NCI-H1417 (cell line): ENCODE results near the gene UBP1.
A peak's percentile ranks its signal among the peaks of the same experiment; 100 is the strongest.
"Not testable (repeated sequence)": the region's sequence is repeated elsewhere in the genome, so short reads cannot be mapped to it uniquely, and the experiment has no call there.

Experiments
- DNase-seq, 3 experiments: peaks; one replicate each; lab custom pipeline; 2025; lab: John Stamatoyannopoulos, UW

The UBP1 gene

GRCh38 chr3:33389908-33390307 is 50.3 kb downstream of the UBP1 start:
- no peak for DNase-seq

- DNase-seq = no peak
These were observed 51.7 kb downstream of the UBP1 start for GRCh38 chr3:33388374-33389100.

DNA sequence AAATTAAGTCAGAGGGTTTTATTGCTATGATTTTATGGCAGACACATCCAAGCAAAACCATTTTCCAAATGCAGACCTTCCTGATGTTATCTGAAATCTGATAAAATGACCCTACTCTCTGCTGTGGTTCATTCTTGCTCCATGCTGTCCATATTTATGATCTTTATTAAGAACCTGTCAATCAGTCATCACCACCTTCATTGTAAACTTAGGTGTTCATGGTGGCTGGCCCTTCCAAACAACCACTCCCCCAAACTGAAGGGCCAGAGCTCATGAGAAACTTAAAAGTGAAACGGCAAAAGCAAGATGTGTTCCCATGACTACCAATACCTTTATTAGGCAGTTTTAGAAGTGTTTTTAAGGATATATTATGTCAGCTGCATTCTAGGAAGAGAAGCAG is 53.6 kb downstream of the UBP1 start:
- no peak for DNase-seq

GRCh38 chr3:33385423-33385822 is 54.8 kb downstream of the UBP1 start:
- DNase-seq = no peak

DNA sequence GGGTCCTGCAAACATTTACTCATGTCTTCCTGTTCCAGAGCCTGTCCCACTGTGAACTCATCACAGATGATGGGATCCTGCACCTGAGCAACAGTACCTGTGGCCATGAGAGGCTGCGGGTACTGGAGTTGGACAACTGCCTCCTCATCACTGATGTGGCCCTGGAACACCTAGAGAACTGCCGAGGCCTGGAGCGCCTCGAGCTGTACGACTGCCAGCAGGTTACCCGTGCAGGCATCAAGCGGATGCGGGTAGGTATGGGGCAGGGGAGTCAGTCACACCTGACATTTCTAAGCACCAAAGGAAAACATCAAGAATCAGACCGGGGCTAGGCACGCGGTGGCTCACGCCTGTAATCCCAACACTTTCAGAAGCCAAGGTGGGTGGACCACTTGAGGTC is 56.3 kb downstream of the UBP1 start:
- DNase-seq = no peak

GRCh38 chr3:33380653-33381052 is 59.6 kb downstream of the UBP1 start:
- no peak for DNase-seq

- no peak for DNase-seq
These were observed 62.3 kb downstream of the UBP1 start for GRCh38 chr3:33377931-33378330.

GRCh38 chr3:33377489-33377888 is 62.7 kb downstream of the UBP1 start:
- DNase-seq = no peak

- no peak for DNase-seq
These were observed 67.1 kb downstream of the UBP1 start for GRCh38 chr3:33373082-33373437.

GRCh38 chr3:33372218-33373081 is 67.8 kb downstream of the UBP1 start:
- peak in 2 of 3 experiments; percentile 39 to 44 for DNase-seq

DNA sequence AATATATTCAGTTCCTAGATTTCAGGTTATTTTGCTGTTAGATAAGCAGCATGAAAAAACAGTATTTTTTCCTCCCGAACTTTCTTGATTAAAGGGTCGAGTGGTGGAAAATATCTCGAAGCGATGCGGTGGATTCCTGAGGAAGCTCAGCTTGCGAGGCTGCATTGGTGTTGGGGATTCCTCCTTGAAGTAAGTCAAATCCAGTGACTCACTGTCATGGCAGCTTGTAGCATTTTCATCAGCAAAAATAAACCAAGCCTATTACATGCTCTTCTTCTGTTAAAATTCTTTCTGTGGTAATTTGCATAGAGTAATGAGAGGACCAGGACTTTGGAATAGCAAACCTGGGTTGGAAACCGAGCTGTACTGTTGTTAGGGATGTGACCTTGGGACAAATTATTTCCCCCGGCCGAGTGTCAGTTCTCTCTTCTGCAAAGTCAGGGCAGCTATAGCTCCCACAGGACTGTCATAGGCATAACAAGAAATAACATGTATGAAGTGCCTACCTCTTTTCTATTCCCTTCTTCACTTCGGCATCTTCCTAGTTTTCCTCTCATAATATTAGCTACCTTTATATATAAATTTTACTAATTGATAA is 75.6 kb downstream of the UBP1 start:
- DNase-seq = no peak

GRCh38 chr3:33364060-33364459 is 76.1 kb downstream of the UBP1 start:
- no peak for DNase-seq

DNA sequence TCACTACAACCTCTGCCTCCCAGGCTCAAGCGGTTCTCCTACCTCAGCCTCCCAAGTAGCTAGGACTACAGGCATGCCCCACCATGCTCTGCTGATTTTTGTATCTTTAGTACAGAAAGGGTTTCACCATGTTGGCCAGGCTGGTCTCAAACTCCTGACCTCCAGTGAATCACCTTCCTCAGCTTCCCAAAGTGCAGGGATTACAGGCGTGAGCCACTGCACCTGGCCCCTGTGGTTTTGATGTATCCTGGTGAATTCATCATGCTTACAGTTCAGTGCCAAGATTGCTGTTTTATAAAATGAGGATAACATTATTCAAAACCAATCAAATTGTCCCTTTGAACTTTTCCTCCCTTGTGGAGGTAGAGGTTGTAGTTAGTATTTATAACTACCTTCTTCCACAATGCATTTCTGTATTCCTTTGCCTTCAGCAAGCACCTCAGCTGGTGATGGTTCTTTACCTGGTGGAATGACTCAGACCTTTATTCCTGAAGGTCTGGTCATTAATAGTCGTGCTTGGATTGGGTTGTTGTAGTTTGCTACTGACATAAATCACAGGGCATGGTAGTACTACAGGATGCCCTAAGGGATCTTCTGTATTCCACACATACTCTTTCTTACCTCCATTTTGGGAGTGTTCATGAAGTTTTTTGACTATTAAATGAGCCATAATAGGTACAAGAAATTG is 76.9 kb downstream of the UBP1 start:
- DNase-seq = no peak

GRCh38 chr3:33360136-33360825 is 79.9 kb downstream of the UBP1 start:
- DNase-seq = peak in 1 of 3 experiments; percentile 6

DNA sequence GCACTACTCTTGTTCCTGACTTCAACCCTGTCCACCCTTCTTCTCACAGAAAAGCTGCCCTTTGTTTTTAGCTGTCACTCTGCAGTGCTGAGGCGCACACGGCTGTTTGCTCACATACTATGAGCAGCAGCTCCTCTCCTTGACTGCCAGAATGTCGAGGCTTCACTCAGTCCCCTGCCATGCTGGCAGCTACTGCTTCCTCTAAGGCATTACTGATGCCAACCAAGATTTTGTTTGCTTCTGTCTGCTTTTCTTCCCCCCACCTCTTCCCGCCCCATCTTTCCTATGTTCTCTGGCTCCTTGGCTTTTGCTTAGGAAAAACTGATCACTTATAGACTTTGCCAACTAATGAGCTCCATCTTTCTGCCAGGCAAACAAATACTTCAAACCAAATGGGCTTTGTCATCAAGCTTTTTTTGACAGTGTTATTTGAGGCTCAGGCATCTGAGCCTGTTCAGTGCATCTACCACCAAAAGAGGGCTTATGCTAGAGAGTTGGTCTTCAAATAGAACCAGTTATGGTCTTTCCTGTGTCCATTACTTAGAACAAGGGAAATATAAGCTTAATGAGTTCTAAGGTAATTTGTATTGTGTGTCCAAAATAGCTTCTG is 81.9 kb downstream of the UBP1 start:
- no peak for DNase-seq

DNA sequence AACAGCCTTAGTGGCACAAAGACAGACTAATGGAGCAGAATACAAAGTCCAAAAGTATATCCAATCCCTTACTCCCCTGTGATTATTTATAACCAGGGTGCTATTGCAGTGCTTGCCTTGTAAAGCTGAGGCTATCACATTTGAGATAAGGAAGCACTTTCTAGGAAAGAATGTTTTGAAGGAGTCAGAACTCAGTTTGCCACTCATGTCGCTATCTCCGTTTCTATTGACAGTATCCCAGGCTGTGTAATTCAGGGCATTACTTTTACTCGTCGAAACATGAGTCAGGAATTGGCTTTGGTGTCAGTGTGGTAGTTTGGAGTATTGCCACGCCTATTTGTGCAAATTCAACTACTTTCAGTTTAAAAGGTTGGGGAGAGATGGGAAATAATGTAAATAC is 84.6 kb downstream of the UBP1 start:
- DNase-seq = peak in 1 of 3 experiments; percentile 1

- DNase-seq = no peak
These were observed 100.4 kb downstream of the UBP1 start for GRCh38 chr3:33339758-33340157.

- not testable (repeated sequence) for DNase-seq
These were observed 101.2 kb downstream of the UBP1 start for GRCh38 chr3:33338936-33339465.
